Astrocyte (in vitro differentiated cells and primary cell): ENCODE measurements around the gene ZNF324B. TPM values are rescaled to one million over a fixed set of nuclear protein-coding genes. Genes with fewer than 3 reads are reported as not detected.

Source experiments
- DNase-seq: peaks from one replicate; pipeline ENCODE4 v3.0.0-alpha.2; 2010; ENCODE audit warnings: low read depth
- FAIRE-seq: peaks from 2 replicates; lab custom pipeline; 2011; peaks lifted over from hg19 to GRCh38; lab: Jason Lieb, UNC
- H2AFZ ChIP-seq: 2 replicates; pipeline ENCODE4 v1.6.0; 2012; ENCODE audit warnings: low read depth, low read length, inconsistent platforms
- H3K27ac ChIP-seq: 2 replicates; pipeline ENCODE4 v1.5.1; 2011; ENCODE audit warnings: low read depth, low read length, inconsistent platforms
- H3K27me3 ChIP-seq: 2 replicates; pipeline ENCODE4 v1.6.0; 2011; ENCODE audit warnings: low read length, inconsistent platforms; ENCODE audit not compliant: insufficient read depth
- H3K36me3 ChIP-seq: 2 replicates; pipeline ENCODE4 v1.5.1; 2011; ENCODE audit warnings: low read length, inconsistent platforms; ENCODE audit not compliant: insufficient read depth
- H3K4me1 ChIP-seq: 2 replicates; pipeline ENCODE4 v1.5.1; 2011; ENCODE audit warnings: low read length, inconsistent platforms; ENCODE audit not compliant: insufficient read depth
- H3K4me2 ChIP-seq: 2 replicates; pipeline ENCODE4 v1.6.0; 2012; ENCODE audit warnings: low read length, inconsistent platforms
- H3K4me3 ChIP-seq: 2 replicates; pipeline ENCODE4 v1.5.1; 2011; ENCODE audit warnings: low read depth, mild to moderate bottlenecking, low read length, inconsistent platforms; ENCODE audit not compliant: insufficient read depth
- H3K79me2 ChIP-seq: 2 replicates; pipeline ENCODE4 v1.6.0; 2012; ENCODE audit warnings: mild to moderate bottlenecking, low read length, inconsistent platforms; ENCODE audit not compliant: insufficient read depth
- H3K9ac ChIP-seq: 2 replicates; pipeline ENCODE4 v1.6.0; 2012; ENCODE audit warnings: mild to moderate bottlenecking, low read length, inconsistent platforms
- H3K9me3 ChIP-seq: 2 replicates; pipeline ENCODE4 v1.5.1; 2012; ENCODE audit warnings: low read depth, mild to moderate bottlenecking, low read length, inconsistent platforms; ENCODE audit not compliant: insufficient read depth
- H4K20me1 ChIP-seq: 2 replicates; pipeline ENCODE4 v1.6.0; 2012; ENCODE audit warnings: low read length, inconsistent platforms; ENCODE audit not compliant: insufficient read depth
- H3K27ac Mint-ChIP-seq: one replicate; pipeline ENCODE4 v1.8.0; 2021; ENCODE audit warnings: mild to moderate bottlenecking, mixed read lengths; ENCODE audit not compliant: unreplicated experiment
- H3K27me3 Mint-ChIP-seq: one replicate; pipeline ENCODE4 v1.8.0; 2021; ENCODE audit warnings: low read depth, mixed read lengths; ENCODE audit not compliant: unreplicated experiment
- H3K36me3 Mint-ChIP-seq: one replicate; pipeline ENCODE4 v1.8.0; 2021; ENCODE audit warnings: low read depth, mixed read lengths; ENCODE audit not compliant: unreplicated experiment
- H3K4me1 Mint-ChIP-seq: one replicate; pipeline ENCODE4 v1.8.0; 2021; ENCODE audit warnings: low read depth, mixed read lengths; ENCODE audit not compliant: unreplicated experiment
- H3K4me3 Mint-ChIP-seq: one replicate; pipeline ENCODE4 v1.8.0; 2021; ENCODE audit warnings: mild to moderate bottlenecking, moderate library complexity, mixed read lengths; ENCODE audit not compliant: unreplicated experiment
- H3K9me3 Mint-ChIP-seq: one replicate; pipeline ENCODE4 v1.8.0; 2021; ENCODE audit warnings: mild to moderate bottlenecking, mixed read lengths; ENCODE audit not compliant: unreplicated experiment
- EZH2 ChIP-seq: IDR thresholded peaks from 2 replicates; pipeline ENCODE4 v1.6.1; 2012; ENCODE audit warnings: mild to moderate bottlenecking, low read length, inconsistent platforms; ENCODE audit not compliant: insufficient read depth
- total RNA-seq: library from RNA; stranded (reverse); gene quantifications from 2 replicates; pipeline ENCODE4 v1.2.1, GENCODE V29; 2021
- TF ChIP-seq, protein P1 (sequence below): IDR thresholded peaks from 2 replicates; pipeline ENCODE4 v1.5.1; 2011; ENCODE audit warnings: low read depth, mild to moderate bottlenecking, inconsistent platforms, low read length, moderate library complexity; ENCODE audit not compliant: insufficient read depth

Gene ZNF324B
- total RNA-seq, 1 donor from 2014 or later, result 4.9 TPM

DNA sequence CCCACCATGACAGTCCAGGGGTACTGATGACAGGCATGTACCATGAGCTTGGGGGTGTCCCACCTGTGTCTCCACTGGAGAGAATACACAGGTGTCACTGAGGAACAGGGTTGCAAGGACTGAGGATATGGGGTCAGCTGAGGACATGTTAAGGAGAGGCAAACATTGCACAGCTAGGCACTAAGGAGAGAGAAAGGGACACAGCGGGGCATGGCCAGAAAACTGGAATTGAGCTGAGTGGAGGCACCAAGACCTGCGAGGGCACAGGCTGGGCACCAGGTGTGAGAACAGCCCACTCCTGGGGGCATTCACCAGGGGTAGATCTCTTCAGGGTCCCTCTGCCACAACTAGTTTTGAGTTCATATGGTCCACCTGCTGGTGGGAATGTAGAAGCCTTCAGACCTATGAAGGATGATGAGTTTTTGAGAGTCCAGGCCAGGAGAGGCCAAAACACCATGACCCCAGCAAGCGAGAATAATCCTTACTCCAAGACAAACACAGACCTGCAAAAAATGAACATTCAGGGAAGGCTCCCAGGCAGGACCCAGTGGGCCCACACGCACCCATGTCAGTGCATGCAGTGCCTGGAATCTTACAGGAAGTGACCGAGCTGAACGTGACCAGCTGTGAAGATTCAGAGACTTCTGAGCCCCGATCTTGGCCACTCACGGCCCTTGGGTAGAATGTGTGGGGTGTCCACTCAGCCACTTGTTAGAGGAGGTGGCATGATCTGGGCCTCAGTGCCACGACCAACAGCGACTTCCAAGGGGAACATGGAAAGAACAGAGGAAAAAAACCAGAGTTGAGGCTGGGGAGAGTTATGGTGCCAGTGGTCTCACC is 44.4 kb upstream of the ZNF324B start:
- no peak overlapping the region for H3K27ac ChIP-seq
- peak overlapping the region; percentile 93 for H3K4me2 ChIP-seq
- DNase-seq (no peak), FAIRE-seq (no peak)
- Mint-ChIP-seq H3K36me3 (no peaks in the 10 kb centered on the region), H3K27ac (peak overlapping the region; percentile 16), H3K4me1 (peaks cover 3% of the 10 kb centered on the region), H3K4me3 (peak overlapping the region; percentile 90), H3K27me3 (no peaks in the 10 kb centered on the region), H3K9me3 (no peaks in the 10 kb centered on the region)
- H3K36me3 ChIP-seq, result no peaks in the 10 kb centered on the region
- H3K4me1 ChIP-seq, result peaks cover 16% of the 10 kb centered on the region
- H3K79me2 ChIP-seq, result peaks cover 28% of the 10 kb centered on the region
- peak overlapping the region; percentile 86 for H3K9ac ChIP-seq
- H3K9me3 ChIP-seq, result no peaks in the 10 kb centered on the region
- H3K4me3 ChIP-seq, result peak overlapping the region; percentile 75
- H4K20me1 ChIP-seq, result no peaks in the 10 kb centered on the region
- no peaks in the 10 kb centered on the region for H3K27me3 ChIP-seq
- TF ChIP-seq, protein P1, sequence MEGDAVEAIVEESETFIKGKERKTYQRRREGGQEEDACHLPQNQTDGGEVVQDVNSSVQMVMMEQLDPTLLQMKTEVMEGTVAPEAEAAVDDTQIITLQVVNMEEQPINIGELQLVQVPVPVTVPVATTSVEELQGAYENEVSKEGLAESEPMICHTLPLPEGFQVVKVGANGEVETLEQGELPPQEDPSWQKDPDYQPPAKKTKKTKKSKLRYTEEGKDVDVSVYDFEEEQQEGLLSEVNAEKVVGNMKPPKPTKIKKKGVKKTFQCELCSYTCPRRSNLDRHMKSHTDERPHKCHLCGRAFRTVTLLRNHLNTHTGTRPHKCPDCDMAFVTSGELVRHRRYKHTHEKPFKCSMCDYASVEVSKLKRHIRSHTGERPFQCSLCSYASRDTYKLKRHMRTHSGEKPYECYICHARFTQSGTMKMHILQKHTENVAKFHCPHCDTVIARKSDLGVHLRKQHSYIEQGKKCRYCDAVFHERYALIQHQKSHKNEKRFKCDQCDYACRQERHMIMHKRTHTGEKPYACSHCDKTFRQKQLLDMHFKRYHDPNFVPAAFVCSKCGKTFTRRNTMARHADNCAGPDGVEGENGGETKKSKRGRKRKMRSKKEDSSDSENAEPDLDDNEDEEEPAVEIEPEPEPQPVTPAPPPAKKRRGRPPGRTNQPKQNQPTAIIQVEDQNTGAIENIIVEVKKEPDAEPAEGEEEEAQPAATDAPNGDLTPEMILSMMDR, result peak; percentile 20
- TF ChIP-seq EZH2, result no peak
- H2AFZ ChIP-seq, result no peak overlapping the region

DNA sequence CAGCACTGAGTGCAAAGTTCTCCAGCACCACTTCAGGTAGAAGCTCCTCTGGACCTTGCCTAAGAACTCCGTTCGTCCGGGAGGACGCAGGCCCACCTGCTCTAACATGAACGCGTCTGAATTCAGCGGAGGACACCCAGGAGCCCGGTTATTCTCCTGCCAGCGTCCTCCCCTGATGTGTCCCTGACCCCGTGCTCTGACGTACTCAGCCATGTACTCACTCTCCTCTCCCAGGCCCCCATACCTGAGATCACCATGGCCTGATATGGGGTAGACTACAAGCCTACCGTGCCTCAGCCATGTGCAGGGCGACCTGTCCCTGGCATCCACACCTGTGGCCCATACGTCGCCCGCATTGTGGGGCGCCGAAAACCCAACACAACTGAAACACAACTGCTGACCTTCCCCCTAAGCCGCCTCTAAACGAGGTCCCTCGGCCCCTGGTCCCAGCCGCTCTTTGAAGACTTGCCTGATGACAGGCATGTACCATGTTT is 43.7 kb upstream of the ZNF324B start:
- Histone ChIP-seq H3K9me3 (no peaks in the 10 kb centered on the region), H3K27me3 (no peaks in the 10 kb centered on the region), H4K20me1 (no peaks in the 10 kb centered on the region), H3K4me3 (peak overlapping the region; percentile 75), H3K79me2 (peaks cover 28% of the 10 kb centered on the region), H2AFZ (peak overlapping the region; percentile 98), H3K4me2 (peak overlapping the region; percentile 93), H3K36me3 (no peaks in the 10 kb centered on the region), H3K27ac (peak overlapping the region; percentile 74), H3K4me1 (peaks cover 15% of the 10 kb centered on the region), H3K9ac (peak overlapping the region; percentile 86)
- no peak for DNase-seq
- Mint-ChIP-seq H3K4me3 (peak overlapping the region; percentile 90), H3K36me3 (no peaks in the 10 kb centered on the region), H3K27me3 (no peaks in the 10 kb centered on the region), H3K27ac (peak overlapping the region; percentile 83), H3K9me3 (no peaks in the 10 kb centered on the region), H3K4me1 (peaks cover 3% of the 10 kb centered on the region)
- TF ChIP-seq, protein P1, result no peak
- TF ChIP-seq EZH2, result no peak
- no peak for FAIRE-seq
